ENCODE results near the gene LIPT1.
"Not testable (repeated sequence)": the region's sequence is repeated elsewhere in the genome, so short reads cannot be mapped to it uniquely, and the experiment has no call there.

Gene LIPT1

DNA sequence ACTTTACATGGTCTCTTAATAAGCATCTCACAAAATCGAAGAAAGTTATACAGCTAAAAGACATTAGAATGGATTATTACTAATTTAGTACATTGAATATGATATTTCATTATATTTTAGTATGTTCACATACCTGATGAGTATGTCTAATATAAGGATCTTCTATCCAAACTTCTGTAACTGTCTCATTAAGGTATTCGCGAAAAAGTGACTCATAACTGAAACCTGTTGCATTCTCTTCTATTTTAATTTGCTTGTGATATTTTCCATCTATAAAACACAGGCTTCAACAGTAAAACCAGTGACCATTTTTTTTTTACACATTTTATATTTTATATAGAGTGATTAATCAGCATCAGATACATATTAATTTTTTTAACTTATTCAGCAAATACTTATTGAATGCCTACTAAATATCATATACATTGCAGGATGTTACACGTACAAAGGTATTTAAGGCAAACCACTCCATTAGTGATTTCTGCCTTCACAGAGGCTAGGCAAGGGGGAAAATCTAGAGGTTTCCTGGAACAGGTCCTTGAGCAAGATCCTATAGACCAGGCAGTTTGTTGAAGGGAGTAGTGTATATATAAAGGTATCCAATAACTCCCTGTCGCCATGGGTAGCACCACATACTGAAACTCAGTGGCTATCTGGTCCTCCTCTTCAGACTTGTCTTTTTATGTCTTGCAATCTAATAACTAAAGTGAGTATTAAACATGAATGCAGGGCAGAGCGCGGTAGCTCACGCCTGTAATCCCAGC is 16.8 kb downstream of the LIPT1 start:
- no peak for DNase-seq (ENCODE audit: low read depth in 2 of 2)

DNA sequence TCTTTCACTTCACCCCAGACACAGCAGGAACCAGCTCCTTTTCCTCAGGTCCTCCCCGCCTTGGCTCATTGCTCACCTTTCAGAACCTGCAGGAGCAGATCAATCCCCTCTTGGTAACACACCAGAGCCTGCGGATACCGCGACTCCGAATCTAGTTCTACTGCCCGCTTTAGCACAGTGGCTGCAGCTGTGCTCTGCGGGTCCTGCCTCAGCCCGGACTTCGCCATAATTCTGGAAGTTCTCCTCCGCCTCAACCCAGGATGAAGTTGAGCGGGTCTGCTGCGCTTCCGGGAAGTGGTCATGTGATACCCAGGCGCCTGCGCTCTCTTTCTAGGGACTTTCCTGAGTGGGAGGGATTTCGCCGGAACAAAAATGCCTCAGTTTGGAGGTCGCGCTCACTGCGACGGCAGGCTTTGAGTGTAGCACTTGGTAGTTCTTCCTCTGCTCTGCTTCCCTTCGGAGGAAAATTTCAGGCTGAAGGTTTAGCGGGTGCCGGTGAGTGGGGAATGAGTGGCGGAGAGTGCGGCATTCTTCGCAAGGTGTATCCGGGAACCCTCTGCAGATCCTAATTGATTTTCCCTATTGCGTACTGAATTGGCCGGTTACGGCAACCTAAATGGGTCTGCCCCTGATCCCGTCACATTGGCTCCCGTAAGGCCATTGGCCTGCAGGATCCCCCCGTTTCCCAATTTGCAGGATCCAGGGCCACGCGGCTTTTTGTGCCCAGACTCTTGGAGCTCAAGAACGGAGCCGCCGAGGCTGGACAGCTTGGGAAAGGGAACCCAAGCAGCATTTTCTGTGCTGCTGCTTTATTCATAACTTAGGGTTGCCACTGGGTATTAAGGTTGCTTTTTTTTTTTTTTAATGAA is 26.2 kb downstream of the LIPT1 start, which contains the start of the genes MITD1 and MRPL30:
MITD1 (minus strand) TSS at position 304 of the 869 bp plus-strand sequence; CDS start at position 227, 77 bp downstream.
MRPL30 (plus strand) TSS at position 430 of the 869 bp plus-strand sequence. CDS start 5,020 bp downstream, outside the sequence.
- DNase-seq (ENCODE audit: low read depth in 2 of 2), result peak; percentile 90 to 92

GRCh38 chr2:99181624-99182000 is 26.8 kb downstream of the LIPT1 start:
- DNase-seq (ENCODE audit: low read depth in 2 of 2), result no peak

DNA sequence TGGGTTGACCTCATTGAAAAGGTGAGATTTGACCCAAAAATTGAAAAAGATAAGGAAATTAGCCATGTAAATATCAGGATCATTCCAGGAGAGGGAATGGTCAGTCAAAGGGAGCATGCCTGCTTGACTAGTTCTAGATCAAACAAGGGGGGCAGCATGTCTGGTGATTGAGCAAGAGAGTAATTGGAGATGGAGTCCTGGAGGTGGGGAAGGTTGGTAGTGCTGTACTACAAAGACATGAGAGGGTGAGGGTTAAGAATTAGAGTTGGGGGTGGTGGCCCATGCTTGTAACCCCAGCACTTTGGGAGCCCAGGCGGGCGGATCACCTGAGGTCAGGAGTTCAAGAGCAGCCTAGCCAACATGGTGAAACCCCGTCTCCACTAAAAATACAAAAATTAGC is 28.3 kb downstream of the LIPT1 start:
- no peak for DNase-seq (ENCODE audit: low read depth in 2 of 2)

DNA sequence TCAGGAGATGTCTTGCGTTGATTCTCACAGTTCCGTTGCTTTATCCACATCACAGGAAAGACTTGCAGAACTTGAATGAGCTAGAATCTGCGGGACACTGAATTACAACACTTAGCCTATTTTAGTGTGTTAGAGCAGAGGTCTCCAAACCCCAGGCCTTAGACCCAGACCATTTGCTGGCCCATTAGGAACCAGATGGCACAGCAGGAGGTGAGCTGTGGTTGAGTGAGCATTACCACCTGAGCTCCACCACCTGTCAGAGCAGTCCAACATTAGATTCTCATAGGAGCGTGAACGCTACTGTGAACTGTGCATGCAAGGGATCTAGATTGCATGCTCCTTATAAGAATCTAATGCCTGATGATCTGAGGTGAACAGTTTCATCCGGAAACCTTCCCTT is 30.0 kb downstream of the LIPT1 start:
- no peak for DNase-seq (ENCODE audit: low read depth in 2 of 2)

GRCh38 chr2:99187011-99187410 is 32.2 kb downstream of the LIPT1 start:
- no peak for DNase-seq (ENCODE audit: low read depth in 2 of 2)

- no peak for DNase-seq (ENCODE audit: low read depth in 2 of 2)
Observed at GRCh38 chr2:99188357-99188756, 33.6 kb downstream of the LIPT1 start.

- DNase-seq (ENCODE audit: low read depth in 2 of 2), result no peak
Observed at GRCh38 chr2:99190548-99190947, 35.8 kb downstream of the LIPT1 start.

DNA sequence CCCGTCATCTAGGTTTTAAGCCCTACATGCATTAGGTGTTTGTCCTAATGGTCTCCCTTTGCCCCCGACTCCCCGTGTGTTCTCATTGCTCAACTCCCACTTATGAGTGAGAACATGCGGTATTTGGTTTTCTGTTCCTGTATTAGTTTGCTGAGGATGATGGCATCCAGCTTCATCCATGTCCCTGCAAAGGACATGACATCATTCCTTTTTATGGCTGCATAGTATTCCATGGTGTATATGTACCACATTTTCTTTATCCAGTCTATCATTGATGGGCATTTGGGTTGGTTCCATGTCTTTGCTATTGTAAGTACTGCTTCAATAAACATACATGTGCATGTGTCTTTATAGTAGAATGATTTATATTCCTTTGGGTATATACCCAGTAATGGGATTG is 37.6 kb downstream of the LIPT1 start:
- DNase-seq (ENCODE audit: low read depth in 2 of 2), result not testable (repeated sequence)

- DNase-seq (ENCODE audit: low read depth in 2 of 2), result no peak
Observed at GRCh38 chr2:99198103-99198841, 43.5 kb downstream of the LIPT1 start.

GRCh38 chr2:99200076-99200800 is 45.5 kb downstream of the LIPT1 start:
- no peak for DNase-seq (ENCODE audit: low read depth in 2 of 2)

- DNase-seq (ENCODE audit: low read depth in 2 of 2), result no peak
Observed at GRCh38 chr2:99201959-99202678, 47.4 kb downstream of the LIPT1 start.

DNA sequence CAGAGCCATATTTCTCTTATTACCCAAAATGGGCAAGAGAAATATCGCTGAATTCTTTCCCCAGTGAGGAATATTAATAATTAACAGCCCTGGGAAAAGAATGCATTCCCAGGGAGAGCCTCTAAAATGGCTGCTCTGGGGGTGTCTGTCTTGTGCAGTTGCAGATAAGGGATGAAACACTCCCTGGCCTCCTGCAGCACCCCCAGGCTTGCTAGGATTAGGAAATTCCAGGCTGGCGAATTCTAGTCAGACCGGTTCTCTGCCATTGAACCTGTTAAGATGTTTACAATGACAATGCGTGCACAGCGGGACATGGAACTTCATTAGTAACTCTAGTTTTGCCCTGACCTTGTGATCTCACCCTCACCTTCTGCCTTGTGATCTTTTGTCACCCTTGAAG is 50.7 kb downstream of the LIPT1 start:
- DNase-seq (ENCODE audit: low read depth in 2 of 2), result no peak

All from fibroblast of skin of left quadriceps (primary cell).